Mesothelial cell of epicardium (in vitro differentiated cells): Measurements from ENCODE around the gene CAPN1. TPM values are rescaled to one million over a fixed set of nuclear protein-coding genes. Genes with fewer than 3 reads are reported as not detected.

Experiments used
- DNase-seq, 2 experiments: peaks; one replicate each; pipeline ENCODE4 v3.0.0; 2021; ENCODE audit warnings: low spot score in 2 of 2; ENCODE audit not compliant: unreplicated experiment in 2 of 2
- H3K27ac Mint-ChIP-seq: 2 replicates; pipeline ENCODE4 v1.8.0; 2021; ENCODE audit warnings: mixed read lengths
- H3K27me3 Mint-ChIP-seq: 2 replicates; pipeline ENCODE4 v1.8.0; 2021; ENCODE audit warnings: low read depth, mixed read lengths
- H3K36me3 Mint-ChIP-seq: 2 replicates; pipeline ENCODE4 v1.8.0; 2021; ENCODE audit warnings: mixed read lengths
- H3K4me1 Mint-ChIP-seq: 2 replicates; pipeline ENCODE4 v1.8.0; 2021; ENCODE audit warnings: mixed read lengths
- H3K4me3 Mint-ChIP-seq: 2 replicates; pipeline ENCODE4 v1.8.0; 2021; ENCODE audit warnings: mild to moderate bottlenecking, moderate library complexity, mixed read lengths
- H3K9me3 Mint-ChIP-seq: 2 replicates; pipeline ENCODE4 v1.8.0; 2021; ENCODE audit warnings: mixed read lengths
- total RNA-seq: library from RNA; stranded (reverse); gene quantifications from 3 replicates; pipeline ENCODE4 v1.2.1, GENCODE V29; 2021
- TF ChIP-seq, protein P1 (sequence below): fragments of 200-600 bp; sonication (generic); IDR thresholded peaks from one replicate; pipeline ENCODE4 v1.5.0; 2021; ENCODE audit warnings: antibody characterized with exemption; ENCODE audit not compliant: unreplicated experiment

CAPN1 gene
- total RNA-seq, 1 donor from 2014 or later = 196 TPM

DNA sequence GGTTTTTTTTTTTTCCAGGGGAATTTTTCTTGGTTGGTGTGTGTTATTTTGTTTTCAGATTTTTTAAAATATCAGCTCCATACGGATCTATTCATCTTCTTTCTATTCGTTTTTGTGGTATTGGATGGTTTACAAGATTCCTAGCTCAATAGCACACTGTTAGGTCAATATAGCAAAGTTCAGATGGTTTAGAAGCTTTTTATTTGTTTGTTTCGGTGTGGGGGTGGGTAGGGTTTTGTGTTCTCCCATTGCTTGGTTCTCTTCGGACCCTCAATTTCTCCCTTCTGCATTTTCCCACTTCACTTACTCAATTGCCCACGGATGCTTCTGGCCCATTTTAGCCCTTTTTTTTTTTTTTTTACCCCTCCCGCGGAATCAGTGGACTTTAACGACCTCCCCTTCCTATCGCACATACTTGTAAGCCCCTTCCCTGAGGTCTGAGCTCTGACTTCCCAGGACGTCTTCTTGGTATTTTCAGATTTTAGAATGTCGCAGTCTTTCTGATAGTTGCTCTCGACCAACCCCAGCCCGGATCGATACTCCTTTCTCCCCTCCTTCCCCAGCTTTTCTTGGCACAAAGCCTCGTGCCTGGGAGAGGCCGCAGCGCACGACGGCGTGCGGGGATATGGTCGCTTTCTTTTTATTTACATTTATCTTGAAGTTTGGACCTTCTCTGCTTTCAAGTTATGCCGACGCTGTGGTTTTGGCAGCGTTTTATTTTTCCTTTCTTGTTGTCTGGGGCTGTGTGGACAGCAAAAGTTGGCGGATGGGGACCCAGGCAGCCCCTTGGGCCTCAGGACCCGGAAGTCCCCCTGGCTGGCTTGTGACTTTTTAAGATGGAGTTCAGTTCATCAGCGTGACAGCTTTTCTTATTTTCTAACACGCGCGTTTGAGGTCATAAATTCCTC lies 16.1 kb upstream of the CAPN1 start:
- H3K4me3 Mint-ChIP-seq = no peak overlapping the region
- no peaks in the 10 kb centered on the region for H3K4me1 Mint-ChIP-seq
- no peak overlapping the region for H3K27ac Mint-ChIP-seq
- TF ChIP-seq, protein P1, sequence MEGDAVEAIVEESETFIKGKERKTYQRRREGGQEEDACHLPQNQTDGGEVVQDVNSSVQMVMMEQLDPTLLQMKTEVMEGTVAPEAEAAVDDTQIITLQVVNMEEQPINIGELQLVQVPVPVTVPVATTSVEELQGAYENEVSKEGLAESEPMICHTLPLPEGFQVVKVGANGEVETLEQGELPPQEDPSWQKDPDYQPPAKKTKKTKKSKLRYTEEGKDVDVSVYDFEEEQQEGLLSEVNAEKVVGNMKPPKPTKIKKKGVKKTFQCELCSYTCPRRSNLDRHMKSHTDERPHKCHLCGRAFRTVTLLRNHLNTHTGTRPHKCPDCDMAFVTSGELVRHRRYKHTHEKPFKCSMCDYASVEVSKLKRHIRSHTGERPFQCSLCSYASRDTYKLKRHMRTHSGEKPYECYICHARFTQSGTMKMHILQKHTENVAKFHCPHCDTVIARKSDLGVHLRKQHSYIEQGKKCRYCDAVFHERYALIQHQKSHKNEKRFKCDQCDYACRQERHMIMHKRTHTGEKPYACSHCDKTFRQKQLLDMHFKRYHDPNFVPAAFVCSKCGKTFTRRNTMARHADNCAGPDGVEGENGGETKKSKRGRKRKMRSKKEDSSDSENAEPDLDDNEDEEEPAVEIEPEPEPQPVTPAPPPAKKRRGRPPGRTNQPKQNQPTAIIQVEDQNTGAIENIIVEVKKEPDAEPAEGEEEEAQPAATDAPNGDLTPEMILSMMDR = no peak
- H3K36me3 Mint-ChIP-seq = no peaks in the 10 kb centered on the region
- DNase-seq = no peak
- H3K27me3 Mint-ChIP-seq = peaks cover 2% of the 10 kb centered on the region
- H3K9me3 Mint-ChIP-seq = no peaks in the 10 kb centered on the region

GRCh38 chr11:65166893-65167292 lies 14.8 kb upstream of the CAPN1 start:
- Mint-ChIP-seq H3K36me3 (no peaks in the 10 kb centered on the region), H3K9me3 (no peaks in the 10 kb centered on the region), H3K27me3 (no peaks in the 10 kb centered on the region), H3K4me1 (no peaks in the 10 kb centered on the region), H3K27ac (no peak overlapping the region), H3K4me3 (no peak overlapping the region)
- TF ChIP-seq, protein P1 = no peak
- no peak for DNase-seq

GRCh38 chr11:65167656-65168055 lies 14.1 kb upstream of the CAPN1 start:
- H3K36me3 Mint-ChIP-seq = no peaks in the 10 kb centered on the region
- no peak overlapping the region for H3K27ac Mint-ChIP-seq
- TF ChIP-seq, protein P1 = no peak
- no peaks in the 10 kb centered on the region for H3K27me3 Mint-ChIP-seq
- no peak for DNase-seq
- H3K4me3 Mint-ChIP-seq = no peak overlapping the region
- H3K4me1 Mint-ChIP-seq = no peaks in the 10 kb centered on the region
- no peaks in the 10 kb centered on the region for H3K9me3 Mint-ChIP-seq

DNA sequence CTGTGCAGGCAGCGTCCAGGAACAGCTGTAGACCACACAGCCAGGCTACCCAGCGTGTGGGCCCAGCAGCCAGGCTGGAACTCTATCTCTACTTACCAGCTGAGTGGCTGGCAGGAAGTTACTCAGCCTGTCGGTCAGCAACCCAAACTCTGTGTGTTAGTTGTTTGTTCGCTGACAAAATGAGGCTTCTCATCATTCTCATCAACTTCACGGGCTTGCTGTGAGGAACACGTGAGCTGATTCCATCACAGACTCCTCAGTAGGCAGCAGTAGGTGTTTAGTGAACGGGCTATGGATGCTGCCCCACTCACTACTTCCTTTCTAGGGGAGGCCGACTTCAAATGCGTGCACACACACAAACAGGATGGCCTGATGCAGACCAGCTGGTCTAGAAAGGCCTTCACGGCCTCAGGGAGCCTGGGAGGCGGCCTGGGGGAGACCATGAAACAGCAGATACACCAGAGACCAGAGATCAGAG lies 12.5 kb upstream of the CAPN1 start:
- Mint-ChIP-seq H3K4me3 (no peak overlapping the region), H3K9me3 (no peaks in the 10 kb centered on the region), H3K4me1 (peaks cover 2% of the 10 kb centered on the region), H3K27ac (peak overlapping the region; percentile 14), H3K27me3 (no peaks in the 10 kb centered on the region), H3K36me3 (no peaks in the 10 kb centered on the region)
- DNase-seq = no peak
- TF ChIP-seq, protein P1 = no peak

GRCh38 chr11:65170058-65170534 lies 11.6 kb upstream of the CAPN1 start, which contains the start of gene SPDYC:
SPDYC (plus strand) TSS chr11:65170233; CDS start chr11:65171358, 1,125 bp downstream.
- Mint-ChIP-seq H3K4me1 (peaks cover 5% of the 10 kb centered on the region), H3K9me3 (no peaks in the 10 kb centered on the region), H3K27ac (peak within 1 kb of the TSS; percentile 14), H3K36me3 (no peaks in the 10 kb centered on the region), H3K27me3 (no peaks in the 10 kb centered on the region), H3K4me3 (no peak within 1 kb of the TSS)
- TF ChIP-seq, protein P1 = no peak
- DNase-seq = no peak
